HepG2 (cell line): ENCODE data around the gene KCNQ2. TPM values are rescaled to one million over a fixed set of nuclear protein-coding genes. Genes with fewer than 3 reads are reported as not detected.

Experiments
- ATAC-seq: fragments of 200-7000 bp; cut with Tn5 transposase; 3 replicates; pipeline ENCODE4 v1.9.1; 2020; ENCODE audit warnings: mild to moderate bottlenecking, moderate library complexity
- BruUV-seq: library from RNA; stranded (reverse); fragments of 400-500 nt; replicated peaks from 2 replicates; lab custom pipeline; 2021; lab: Mats Ljungman, UMichigan
- CTCF ChIA-PET: fragments of 300-600 bp; formaldehyde crosslinking; extraction: SDS; loops from one replicate; lab custom pipeline; 2021; ENCODE audit warnings: low total read pairs, inconsistent platforms, low intra/inter-chr PET ratio; lab: Yijun Ruan, JAX
- POLR2A ChIA-PET: fragments of 350-600 bp; sonication (Branson Sonifier 250); formaldehyde crosslinking; loops from one replicate; lab custom pipeline; 2020; ENCODE audit warnings: antibody characterized with exemption, inconsistent platforms; lab: Yijun Ruan, JAX
- DNase-seq: peaks from one replicate; pipeline ENCODE4 v3.0.0-alpha.2; 2015; ENCODE audit warnings: low spot score
- FAIRE-seq: peaks from 3 replicates; lab custom pipeline; 2011; peaks lifted over from hg19 to GRCh38; lab: Jason Lieb, UNC
- H2AFZ ChIP-seq: one replicate; pipeline ENCODE4 v1.6.1; 2011; ENCODE audit warnings: low read length, inconsistent platforms
- H3K27ac ChIP-seq: fragments of 300-600 bp; 3 replicates; pipeline ENCODE4 v1.8.0; 2011; ENCODE audit warnings: mixed run types, mild to moderate bottlenecking, mixed read lengths, low read length, inconsistent platforms; ENCODE audit not compliant: insufficient read depth; ENCODE audit errors: extremely low read length
- H3K27me3 ChIP-seq, 2 experiments: fragments of 200-600 bp in 1 of 2; 2 replicates in 1 of 2; 3 replicates in 1 of 2; pipeline versions ENCODE4 v1.6.0 to v1.8.0; 2011; ENCODE audit warnings: low read length in 2 of 2, mild to moderate bottlenecking in 2 of 2, moderate library complexity in 2 of 2, inconsistent platforms in 1 of 2; ENCODE audit not compliant: insufficient read depth in 2 of 2, control insufficient read depth in 1 of 2
- H3K36me3 ChIP-seq, 2 experiments: fragments of 200-600 bp in 1 of 2; replicated peaks in 1 of 2; 2 replicates in 1 of 2; 3 replicates in 1 of 2; pipeline versions ENCODE4 v1.5.1 to v1.8.0; 2011; ENCODE audit warnings: low read length in 2 of 2, inconsistent platforms in 1 of 2; ENCODE audit not compliant: insufficient read depth in 2 of 2, control insufficient read depth in 1 of 2
- H3K4me1 ChIP-seq: 2 replicates; pipeline ENCODE4 v1.5.1; 2012; ENCODE audit warnings: low read length, inconsistent platforms; ENCODE audit not compliant: insufficient read depth
- H3K4me2 ChIP-seq: 2 replicates; pipeline ENCODE4 v1.6.0; 2011; ENCODE audit warnings: low read depth, low read length, inconsistent platforms
- H3K4me3 ChIP-seq, 3 experiments: fragments of 200-600 bp in 1 of 3; sonication (generic), shearing (Covaris generic) in 1 of 3; replicated peaks in 1 of 3; 2 replicates each; pipeline ENCODE4 v1.5.1; 2011 to 2016; ENCODE audit warnings: low read length in 3 of 3, inconsistent platforms in 2 of 3, low read depth in 2 of 3, mild to moderate bottlenecking in 2 of 3, control low read depth in 1 of 3, mixed read lengths in 1 of 3; ENCODE audit not compliant: insufficient read depth in 1 of 3
- H3K79me2 ChIP-seq: one replicate; pipeline ENCODE4 v1.6.1; 2011; ENCODE audit warnings: low read length, inconsistent platforms; ENCODE audit not compliant: insufficient read depth
- H3K9ac ChIP-seq: 2 replicates; pipeline ENCODE4 v1.6.0; 2011; ENCODE audit warnings: mild to moderate bottlenecking, low read depth, low read length, inconsistent platforms; ENCODE audit not compliant: insufficient read depth
- H3K9me3 ChIP-seq: 2 replicates; pipeline ENCODE4 v1.5.1; 2012; ENCODE audit warnings: mild to moderate bottlenecking, low read length
- H4K20me1 ChIP-seq: 2 replicates; pipeline ENCODE4 v1.6.0; 2011; ENCODE audit warnings: inconsistent platforms, mild to moderate bottlenecking, low read length, moderate library complexity; ENCODE audit not compliant: insufficient read depth
- CCAR2 ChIP-seq: fragments of 200-400 bp; formaldehyde crosslinking; optimal IDR thresholded peaks from 2 replicates; pipeline ENCODE3; 2018; ENCODE audit warnings: low read depth, mild to moderate bottlenecking, low read length, moderate library complexity
- PCBP1 ChIP-seq: fragments of 200-400 bp; formaldehyde crosslinking; IDR thresholded peaks from 2 replicates; pipeline ENCODE4 v1.6.1; 2017; ENCODE audit warnings: mild to moderate bottlenecking, low read depth, low read length, borderline replicate concordance
- RBM22 ChIP-seq: fragments of 200-400 bp; formaldehyde crosslinking; optimal IDR thresholded peaks from 2 replicates; pipeline ENCODE3; 2017; ENCODE audit warnings: mild to moderate bottlenecking, low read length, moderate library complexity
- SIN3B ChIP-seq: fragments of 150-350 bp; IDR thresholded peaks from 2 replicates; pipeline ENCODE4 v1.6.1; 2014; ENCODE audit warnings: low read length
- ZFP90 ChIP-seq: sonication (generic); formaldehyde crosslinking; IDR thresholded peaks from 2 replicates; pipeline ENCODE4 v1.8.0; 2022; ENCODE audit warnings: missing genetic modification reagents, mild to moderate bottlenecking, inconsistent platforms, borderline replicate concordance
- ZNF670 ChIP-seq: sonication (generic); formaldehyde crosslinking; IDR thresholded peaks from 2 replicates; pipeline ENCODE4 v1.8.0; 2022; ENCODE audit warnings: mild to moderate bottlenecking, missing genetic modification reagents, borderline replicate concordance
- ZSCAN25 ChIP-seq: sonication (generic); formaldehyde crosslinking; IDR thresholded peaks from 2 replicates; pipeline ENCODE4 v1.8.0; 2022; ENCODE audit warnings: mild to moderate bottlenecking, missing genetic modification reagents
- WGBS: methylation state at CpG from one replicate; pipeline ENCODE4 v1.1.6; 2017; ENCODE audit warnings: low lambda C conversion rate; 5-methylcytosine and 5-hydroxymethylcytosine counted together
- in situ Hi-C: cut with HindIII; loops from 2 replicates; pipeline ENCODE4 v1.10.0; 2017; ENCODE audit warnings: low pct_unique_long_range_greater_than_20kb; ENCODE audit not compliant: extremely low pct_ligation_motif_present
- intact Hi-C: fragments of 100-400 bp; cut with micrococcal nuclease; formaldehyde crosslinking; loops from one replicate; pipeline ENCODE4 v1.10.0; 2022; ENCODE audit not compliant: unreplicated experiment
- polyA plus RNA-seq, 8 experiments: library from polyadenylated mRNA; depleted of rRNA in 3 of 8; stranded (reverse) in 7 of 8; unstranded in 1 of 8; fragments of >200 nt; fragmentation: Illumina TruSeq in 4 of 8; extraction: Trizol in 4 of 8; gene quantifications; 2 replicates each; pipeline versions ENCODE4 v1.2.1 to v1.2.3, GENCODE V29; 2011 to 2016; ENCODE audit warnings: low read depth in 4 of 8, missing spikeins in 1 of 8, mixed read lengths in 1 of 8; ENCODE audit not compliant: insufficient read depth in 1 of 8
- total RNA-seq, 5 experiments: library from RNA; depleted of rRNA; stranded (reverse); fragments of >200 nt; fragmentation: Illumina TruSeq; extraction: Trizol; gene quantifications; 2 replicates each; pipeline ENCODE4 v1.2.3, GENCODE V29; 2016; ENCODE audit warnings: low read depth in 1 of 5
- TF ChIP-seq, protein P1 (sequence below): sonication (generic); formaldehyde crosslinking; conservative IDR thresholded peaks from 2 replicates; pipeline ENCODE4 v1.4.0; 2020; ENCODE audit warnings: mild to moderate bottlenecking, missing genetic modification reagents, moderate library complexity
- TF ChIP-seq, protein P2 (sequence below): sonication (generic); formaldehyde crosslinking; IDR thresholded peaks from 2 replicates; pipeline ENCODE4 v1.4.0; 2020; ENCODE audit warnings: missing genetic modification reagents
- TF ChIP-seq, protein P3 (sequence below): IDR thresholded peaks from 2 replicates; pipeline ENCODE4 v1.6.1; 2012; ENCODE audit warnings: low read depth, low read length, improper control_type of control experiment
- TF ChIP-seq, protein P4 (sequence below): sonication (generic); formaldehyde crosslinking; IDR thresholded peaks from 2 replicates; pipeline ENCODE4 v1.5.0; 2020; ENCODE audit warnings: mild to moderate bottlenecking, missing genetic modification reagents, moderate library complexity

KCNQ2 gene
- total and polyA plus RNA-seq, 2 of the 13 experiments (the other 11 are each of a cell fraction or from before 2014, with no cell fraction given): not detected

DNA sequence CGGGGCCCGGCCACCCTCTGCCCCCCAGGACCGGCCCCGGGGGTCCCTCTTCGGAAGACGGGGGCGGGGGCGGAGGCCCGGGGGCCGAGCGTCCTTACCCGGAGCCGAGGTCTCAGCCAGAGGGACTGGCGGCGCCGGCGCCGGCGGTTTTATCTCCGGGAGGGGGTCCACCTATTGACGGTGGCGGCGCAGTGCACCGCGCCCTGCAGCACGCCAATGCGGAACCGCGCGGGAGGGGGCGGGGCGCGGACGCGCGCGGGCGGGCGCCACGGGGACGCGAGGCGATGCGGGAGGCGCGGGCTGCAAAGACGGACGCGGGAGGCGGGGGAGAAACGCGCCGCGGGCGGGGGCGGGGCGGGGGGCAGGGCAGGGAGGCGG is 26.5 kb upstream of the KCNQ2 start, which contains the start of gene EEF1A2:
TSS of gene EEF1A2 (minus strand) at position 124 of the 378 bp plus-strand sequence. CDS start 1,320 bp downstream, outside the sequence.
- Histone ChIP-seq H4K20me1 (peaks cover 6% of the 10 kb centered on the region; the same call in 1 of the 2 replicates), H3K27me3 (peaks cover 44 to 87% of the 10 kb centered on the region in 2 experiments), H3K27ac (no peak within 1 kb of the TSS), H3K36me3 (no peaks in the 10 kb centered on the region), H3K4me3 (peak within 1 kb of the TSS in 2 of 3 experiments; percentile 34 to 58; a peak in 2 of 6 replicates), H3K79me2 (no peaks in the 10 kb centered on the region), H2AFZ (no peak within 1 kb of the TSS), H3K4me1 (0 out of 2 replicates have a peak, but pooled peaks cover 5% of the 10 kb centered on the region), H3K4me2 (peak within 1 kb of the TSS; percentile 33; the same call in 1 of the 2 replicates), H3K9me3 (no peaks in the 10 kb centered on the region), H3K9ac (no peak within 1 kb of the TSS)
- no peak for DNase-seq
- CTCF ChIA-PET: no interaction called here
- WGBS: 4% methylated on average over 26 of the region's 58 CpGs
- POLR2A ChIA-PET: no interaction called here
- no peak for FAIRE-seq
- no TSS peak for BruUV-seq
- in situ Hi-C loops (no loop called here), intact Hi-C loops (no loop called here)
- ATAC-seq: no peak
- TF ChIP-seq ZFP90 (CRISPR knock-in tag): no peak
- no peak for TF ChIP-seq SIN3B
- TF ChIP-seq RBM22: no peak
- TF ChIP-seq, protein P1, sequence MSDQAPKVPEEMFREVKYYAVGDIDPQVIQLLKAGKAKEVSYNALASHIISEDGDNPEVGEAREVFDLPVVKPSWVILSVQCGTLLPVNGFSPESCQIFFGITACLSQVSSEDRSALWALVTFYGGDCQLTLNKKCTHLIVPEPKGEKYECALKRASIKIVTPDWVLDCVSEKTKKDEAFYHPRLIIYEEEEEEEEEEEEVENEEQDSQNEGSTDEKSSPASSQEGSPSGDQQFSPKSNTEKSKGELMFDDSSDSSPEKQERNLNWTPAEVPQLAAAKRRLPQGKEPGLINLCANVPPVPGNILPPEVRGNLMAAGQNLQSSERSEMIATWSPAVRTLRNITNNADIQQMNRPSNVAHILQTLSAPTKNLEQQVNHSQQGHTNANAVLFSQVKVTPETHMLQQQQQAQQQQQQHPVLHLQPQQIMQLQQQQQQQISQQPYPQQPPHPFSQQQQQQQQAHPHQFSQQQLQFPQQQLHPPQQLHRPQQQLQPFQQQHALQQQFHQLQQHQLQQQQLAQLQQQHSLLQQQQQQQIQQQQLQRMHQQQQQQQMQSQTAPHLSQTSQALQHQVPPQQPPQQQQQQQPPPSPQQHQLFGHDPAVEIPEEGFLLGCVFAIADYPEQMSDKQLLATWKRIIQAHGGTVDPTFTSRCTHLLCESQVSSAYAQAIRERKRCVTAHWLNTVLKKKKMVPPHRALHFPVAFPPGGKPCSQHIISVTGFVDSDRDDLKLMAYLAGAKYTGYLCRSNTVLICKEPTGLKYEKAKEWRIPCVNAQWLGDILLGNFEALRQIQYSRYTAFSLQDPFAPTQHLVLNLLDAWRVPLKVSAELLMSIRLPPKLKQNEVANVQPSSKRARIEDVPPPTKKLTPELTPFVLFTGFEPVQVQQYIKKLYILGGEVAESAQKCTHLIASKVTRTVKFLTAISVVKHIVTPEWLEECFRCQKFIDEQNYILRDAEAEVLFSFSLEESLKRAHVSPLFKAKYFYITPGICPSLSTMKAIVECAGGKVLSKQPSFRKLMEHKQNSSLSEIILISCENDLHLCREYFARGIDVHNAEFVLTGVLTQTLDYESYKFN (CRISPR knock-in tag): no peak
- TF ChIP-seq, protein P2, sequence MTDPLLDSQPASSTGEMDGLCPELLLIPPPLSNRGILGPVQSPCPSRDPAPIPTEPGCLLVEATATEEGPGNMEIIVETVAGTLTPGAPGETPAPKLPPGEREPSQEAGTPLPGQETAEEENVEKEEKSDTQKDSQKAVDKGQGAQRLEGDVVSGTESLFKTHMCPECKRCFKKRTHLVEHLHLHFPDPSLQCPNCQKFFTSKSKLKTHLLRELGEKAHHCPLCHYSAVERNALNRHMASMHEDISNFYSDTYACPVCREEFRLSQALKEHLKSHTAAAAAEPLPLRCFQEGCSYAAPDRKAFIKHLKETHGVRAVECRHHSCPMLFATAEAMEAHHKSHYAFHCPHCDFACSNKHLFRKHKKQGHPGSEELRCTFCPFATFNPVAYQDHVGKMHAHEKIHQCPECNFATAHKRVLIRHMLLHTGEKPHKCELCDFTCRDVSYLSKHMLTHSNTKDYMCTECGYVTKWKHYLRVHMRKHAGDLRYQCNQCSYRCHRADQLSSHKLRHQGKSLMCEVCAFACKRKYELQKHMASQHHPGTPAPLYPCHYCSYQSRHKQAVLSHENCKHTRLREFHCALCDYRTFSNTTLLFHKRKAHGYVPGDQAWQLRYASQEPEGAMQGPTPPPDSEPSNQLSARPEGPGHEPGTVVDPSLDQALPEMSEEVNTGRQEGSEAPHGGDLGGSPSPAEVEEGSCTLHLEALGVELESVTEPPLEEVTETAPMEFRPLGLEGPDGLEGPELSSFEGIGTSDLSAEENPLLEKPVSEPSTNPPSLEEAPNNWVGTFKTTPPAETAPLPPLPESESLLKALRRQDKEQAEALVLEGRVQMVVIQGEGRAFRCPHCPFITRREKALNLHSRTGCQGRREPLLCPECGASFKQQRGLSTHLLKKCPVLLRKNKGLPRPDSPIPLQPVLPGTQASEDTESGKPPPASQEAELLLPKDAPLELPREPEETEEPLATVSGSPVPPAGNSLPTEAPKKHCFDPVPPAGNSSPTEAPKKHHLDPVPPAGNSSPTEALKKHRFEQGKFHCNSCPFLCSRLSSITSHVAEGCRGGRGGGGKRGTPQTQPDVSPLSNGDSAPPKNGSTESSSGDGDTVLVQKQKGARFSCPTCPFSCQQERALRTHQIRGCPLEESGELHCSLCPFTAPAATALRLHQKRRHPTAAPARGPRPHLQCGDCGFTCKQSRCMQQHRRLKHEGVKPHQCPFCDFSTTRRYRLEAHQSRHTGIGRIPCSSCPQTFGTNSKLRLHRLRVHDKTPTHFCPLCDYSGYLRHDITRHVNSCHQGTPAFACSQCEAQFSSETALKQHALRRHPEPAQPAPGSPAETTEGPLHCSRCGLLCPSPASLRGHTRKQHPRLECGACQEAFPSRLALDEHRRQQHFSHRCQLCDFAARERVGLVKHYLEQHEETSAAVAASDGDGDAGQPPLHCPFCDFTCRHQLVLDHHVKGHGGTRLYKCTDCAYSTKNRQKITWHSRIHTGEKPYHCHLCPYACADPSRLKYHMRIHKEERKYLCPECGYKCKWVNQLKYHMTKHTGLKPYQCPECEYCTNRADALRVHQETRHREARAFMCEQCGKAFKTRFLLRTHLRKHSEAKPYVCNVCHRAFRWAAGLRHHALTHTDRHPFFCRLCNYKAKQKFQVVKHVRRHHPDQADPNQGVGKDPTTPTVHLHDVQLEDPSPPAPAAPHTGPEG (CRISPR knock-in tag): 0 out of 2 replicates have a peak, but pooled peaks have one; percentile 58
- TF ChIP-seq ZNF670 (CRISPR knock-in tag): no peak
- TF ChIP-seq PCBP1: no peak
- no peak for TF ChIP-seq CCAR2
- TF ChIP-seq ZSCAN25 (CRISPR knock-in tag): no peak
- TF ChIP-seq, protein P3, sequence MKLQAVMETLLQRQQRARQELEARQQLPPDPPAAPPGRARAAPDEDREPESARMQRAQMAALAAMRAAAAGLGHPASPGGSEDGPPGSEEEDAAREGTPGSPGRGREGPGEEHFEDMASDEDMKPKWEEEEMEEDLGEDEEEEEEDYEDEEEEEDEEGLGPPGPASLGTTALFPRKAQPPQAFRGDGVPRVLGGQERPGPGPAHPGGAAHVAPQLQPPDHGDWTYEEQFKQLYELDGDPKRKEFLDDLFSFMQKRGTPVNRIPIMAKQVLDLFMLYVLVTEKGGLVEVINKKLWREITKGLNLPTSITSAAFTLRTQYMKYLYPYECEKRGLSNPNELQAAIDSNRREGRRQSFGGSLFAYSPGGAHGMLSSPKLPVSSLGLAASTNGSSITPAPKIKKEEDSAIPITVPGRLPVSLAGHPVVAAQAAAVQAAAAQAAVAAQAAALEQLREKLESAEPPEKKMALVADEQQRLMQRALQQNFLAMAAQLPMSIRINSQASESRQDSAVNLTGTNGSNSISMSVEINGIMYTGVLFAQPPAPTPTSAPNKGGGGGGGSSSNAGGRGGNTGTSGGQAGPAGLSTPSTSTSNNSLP: no peak
- TF ChIP-seq, protein P4, sequence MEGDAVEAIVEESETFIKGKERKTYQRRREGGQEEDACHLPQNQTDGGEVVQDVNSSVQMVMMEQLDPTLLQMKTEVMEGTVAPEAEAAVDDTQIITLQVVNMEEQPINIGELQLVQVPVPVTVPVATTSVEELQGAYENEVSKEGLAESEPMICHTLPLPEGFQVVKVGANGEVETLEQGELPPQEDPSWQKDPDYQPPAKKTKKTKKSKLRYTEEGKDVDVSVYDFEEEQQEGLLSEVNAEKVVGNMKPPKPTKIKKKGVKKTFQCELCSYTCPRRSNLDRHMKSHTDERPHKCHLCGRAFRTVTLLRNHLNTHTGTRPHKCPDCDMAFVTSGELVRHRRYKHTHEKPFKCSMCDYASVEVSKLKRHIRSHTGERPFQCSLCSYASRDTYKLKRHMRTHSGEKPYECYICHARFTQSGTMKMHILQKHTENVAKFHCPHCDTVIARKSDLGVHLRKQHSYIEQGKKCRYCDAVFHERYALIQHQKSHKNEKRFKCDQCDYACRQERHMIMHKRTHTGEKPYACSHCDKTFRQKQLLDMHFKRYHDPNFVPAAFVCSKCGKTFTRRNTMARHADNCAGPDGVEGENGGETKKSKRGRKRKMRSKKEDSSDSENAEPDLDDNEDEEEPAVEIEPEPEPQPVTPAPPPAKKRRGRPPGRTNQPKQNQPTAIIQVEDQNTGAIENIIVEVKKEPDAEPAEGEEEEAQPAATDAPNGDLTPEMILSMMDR: peak; percentile 20; the same call in 1 of the 2 replicates
